ENCODE results near the gene HMGB4.

The HMGB4 gene

GRCh38 chr1:33863779-33864178, at the start of gene HMGB4:
Gene HMGB4, plus strand, starts transcription at chr1:33864079. Its CDS starts 113 bp downstream, at chr1:33864192.
- in situ Hi-C loops (cut with MboI; ENCODE audit: low sequenced_read_pairs) = no loop called here

GRCh38 chr1:33814166-33814565, 49.7 kb upstream of the HMGB4 start:
- in situ Hi-C loops (cut with MboI; ENCODE audit: low sequenced_read_pairs) = no loop called here

GRCh38 chr1:33815061-33815460, 48.8 kb upstream of the HMGB4 start:
- in situ Hi-C loops (cut with MboI; ENCODE audit: low sequenced_read_pairs) = no loop called here

- in situ Hi-C loops (cut with MboI; ENCODE audit: low sequenced_read_pairs) = no loop called here
Observed at GRCh38 chr1:33818071-33818470, 45.8 kb upstream of the HMGB4 start.

GRCh38 chr1:33819290-33819912, 44.5 kb upstream of the HMGB4 start:
- in situ Hi-C loops (cut with MboI; ENCODE audit: low sequenced_read_pairs) = no loop called here

- in situ Hi-C loops (cut with MboI; ENCODE audit: low sequenced_read_pairs) = no loop called here
Observed at GRCh38 chr1:33819913-33820311, 44.0 kb upstream of the HMGB4 start.

GRCh38 chr1:33820804-33821203, 43.1 kb upstream of the HMGB4 start:
- in situ Hi-C loops (cut with MboI; ENCODE audit: low sequenced_read_pairs) = no loop called here

GRCh38 chr1:33821291-33821690, 42.6 kb upstream of the HMGB4 start:
- in situ Hi-C loops (cut with MboI; ENCODE audit: low sequenced_read_pairs) = no loop called here

GRCh38 chr1:33822396-33822795, 41.5 kb upstream of the HMGB4 start:
- in situ Hi-C loops (cut with MboI; ENCODE audit: low sequenced_read_pairs) = no loop called here

GRCh38 chr1:33823401-33823800, 40.5 kb upstream of the HMGB4 start:
- in situ Hi-C loops (cut with MboI; ENCODE audit: low sequenced_read_pairs) = no loop called here

- in situ Hi-C loops (cut with MboI; ENCODE audit: low sequenced_read_pairs) = no loop called here
Observed at GRCh38 chr1:33823830-33824229, 40.0 kb upstream of the HMGB4 start.

GRCh38 chr1:33824321-33824720, 39.6 kb upstream of the HMGB4 start:
- in situ Hi-C loops (cut with MboI; ENCODE audit: low sequenced_read_pairs) = no loop called here

- in situ Hi-C loops (cut with MboI; ENCODE audit: low sequenced_read_pairs) = no loop called here
Observed at GRCh38 chr1:33824971-33825370, 38.9 kb upstream of the HMGB4 start.

- in situ Hi-C loops (cut with MboI; ENCODE audit: low sequenced_read_pairs) = no loop called here
Observed at GRCh38 chr1:33825506-33825905, 38.4 kb upstream of the HMGB4 start.

- in situ Hi-C loops (cut with MboI; ENCODE audit: low sequenced_read_pairs) = no loop called here
Observed at GRCh38 chr1:33826311-33826710, 37.6 kb upstream of the HMGB4 start.

GRCh38 chr1:33826711-33827110, 37.2 kb upstream of the HMGB4 start:
- in situ Hi-C loops (cut with MboI; ENCODE audit: low sequenced_read_pairs) = no loop called here

GRCh38 chr1:33828059-33828458, 35.8 kb upstream of the HMGB4 start:
- in situ Hi-C loops (cut with MboI; ENCODE audit: low sequenced_read_pairs) = no loop called here

GRCh38 chr1:33828654-33829053, 35.2 kb upstream of the HMGB4 start:
- in situ Hi-C loops (cut with MboI; ENCODE audit: low sequenced_read_pairs) = no loop called here

- in situ Hi-C loops (cut with MboI; ENCODE audit: low sequenced_read_pairs) = no loop called here
Observed at GRCh38 chr1:33836911-33837310, 27.0 kb upstream of the HMGB4 start.

- in situ Hi-C loops (cut with MboI; ENCODE audit: low sequenced_read_pairs) = no loop called here
Observed at GRCh38 chr1:33837635-33838034, 26.2 kb upstream of the HMGB4 start.

GRCh38 chr1:33841494-33841893, 22.4 kb upstream of the HMGB4 start:
- in situ Hi-C loops (cut with MboI; ENCODE audit: low sequenced_read_pairs) = no loop called here

- in situ Hi-C loops (cut with MboI; ENCODE audit: low sequenced_read_pairs) = no loop called here
Observed at GRCh38 chr1:33842348-33842747, 21.5 kb upstream of the HMGB4 start.

GRCh38 chr1:33844166-33844565, 19.7 kb upstream of the HMGB4 start:
- in situ Hi-C loops (cut with MboI; ENCODE audit: low sequenced_read_pairs) = no loop called here
